ENCODE measurements around the gene RPN1.
"Not testable (repeated sequence)": the region's sequence is repeated elsewhere in the genome, so short reads cannot be mapped to it uniquely, and the experiment has no call there.

RPN1 gene

GRCh38 chr3:128650096-128651050 is at the start of gene RPN1:
RPN1 (minus strand) TSS chr3:128650818; CDS start chr3:128650800, 18 bp downstream.
- peak; percentile 93 for DNase-seq

- peak; percentile 43 for DNase-seq
These were observed 47.8 kb upstream of the RPN1 start for GRCh38 chr3:128698211-128699047.

- no peak for DNase-seq
These were observed 46.7 kb upstream of the RPN1 start for GRCh38 chr3:128697341-128697740.

GRCh38 chr3:128693696-128694095 is 43.1 kb upstream of the RPN1 start:
- DNase-seq: no peak

- DNase-seq: no peak
These were observed 38.4 kb upstream of the RPN1 start for GRCh38 chr3:128689060-128689459.

- DNase-seq: no peak
These were observed 35.8 kb upstream of the RPN1 start for GRCh38 chr3:128686465-128686864.

- DNase-seq: no peak
These were observed 34.5 kb upstream of the RPN1 start for GRCh38 chr3:128684986-128685726.

- no peak for DNase-seq
These were observed 33.3 kb upstream of the RPN1 start for GRCh38 chr3:128683957-128684356.

- DNase-seq: peak; percentile 75
These were observed 30.8 kb upstream of the RPN1 start for GRCh38 chr3:128681369-128681829.

GRCh38 chr3:128680603-128681368 is 30.2 kb upstream of the RPN1 start:
- DNase-seq: peak; percentile 98

- DNase-seq: no peak
These were observed 28.7 kb upstream of the RPN1 start for GRCh38 chr3:128679338-128679737.

GRCh38 chr3:128675802-128676201 is 25.2 kb upstream of the RPN1 start:
- DNase-seq: not testable (repeated sequence)

- DNase-seq: no peak
These were observed 23.7 kb upstream of the RPN1 start for GRCh38 chr3:128674161-128674784.

GRCh38 chr3:128667641-128668040 is 17.0 kb upstream of the RPN1 start:
- no peak for DNase-seq

- no peak for DNase-seq
These were observed 14.9 kb upstream of the RPN1 start for GRCh38 chr3:128665362-128666021.

GRCh38 chr3:128663151-128663550 is 12.5 kb upstream of the RPN1 start:
- DNase-seq: no peak

- DNase-seq: no peak
These were observed 4.9 kb upstream of the RPN1 start for GRCh38 chr3:128655531-128655930.

- DNase-seq: not testable (repeated sequence)
These were observed 3.6 kb upstream of the RPN1 start for GRCh38 chr3:128653993-128654805.

GRCh38 chr3:128653383-128653992 is 2.9 kb upstream of the RPN1 start:
- DNase-seq: not testable (repeated sequence)

Measured in midbrain (tissue), 1 donor.